GM19467 (cell line): Measurements from ENCODE around the gene PRDM16.

Source experiments
- ATAC-seq: cut with Tn5 transposase; IDR thresholded peaks from one replicate; pipeline ENCODE4 v1.9.1; 2021; ENCODE audit warnings: mild to moderate bottlenecking, moderate library complexity; ENCODE audit not compliant: unreplicated experiment

The PRDM16 gene

DNA sequence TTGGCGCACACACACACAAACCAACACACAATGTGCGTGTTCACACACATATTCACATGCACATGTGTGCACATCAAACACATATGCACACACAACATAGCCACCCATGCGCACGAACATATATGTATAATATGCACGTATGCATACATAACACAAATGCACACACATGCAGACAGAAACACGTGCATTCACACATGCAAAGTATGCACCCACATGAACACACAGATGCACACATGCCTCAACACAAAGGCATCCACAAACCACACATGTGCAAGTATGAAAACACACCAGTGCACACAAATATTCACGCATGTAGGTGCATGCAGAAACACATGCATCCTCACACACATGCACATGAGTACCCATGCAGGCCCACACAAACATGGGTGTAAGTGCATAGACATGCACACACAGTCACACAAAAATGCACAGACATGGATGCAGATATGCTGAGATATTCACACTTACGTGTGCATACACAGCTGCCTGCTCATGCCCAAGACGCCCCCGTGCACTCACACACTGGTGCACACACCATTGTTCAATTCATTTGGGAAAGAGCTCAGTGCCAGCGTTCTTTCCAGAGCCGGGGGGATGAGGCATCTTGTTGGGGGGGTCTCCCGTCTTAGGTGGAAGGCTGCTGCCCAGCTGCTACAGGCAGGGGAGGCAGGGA, 332.7 kb downstream of the PRDM16 start:
- no peak for ATAC-seq

DNA sequence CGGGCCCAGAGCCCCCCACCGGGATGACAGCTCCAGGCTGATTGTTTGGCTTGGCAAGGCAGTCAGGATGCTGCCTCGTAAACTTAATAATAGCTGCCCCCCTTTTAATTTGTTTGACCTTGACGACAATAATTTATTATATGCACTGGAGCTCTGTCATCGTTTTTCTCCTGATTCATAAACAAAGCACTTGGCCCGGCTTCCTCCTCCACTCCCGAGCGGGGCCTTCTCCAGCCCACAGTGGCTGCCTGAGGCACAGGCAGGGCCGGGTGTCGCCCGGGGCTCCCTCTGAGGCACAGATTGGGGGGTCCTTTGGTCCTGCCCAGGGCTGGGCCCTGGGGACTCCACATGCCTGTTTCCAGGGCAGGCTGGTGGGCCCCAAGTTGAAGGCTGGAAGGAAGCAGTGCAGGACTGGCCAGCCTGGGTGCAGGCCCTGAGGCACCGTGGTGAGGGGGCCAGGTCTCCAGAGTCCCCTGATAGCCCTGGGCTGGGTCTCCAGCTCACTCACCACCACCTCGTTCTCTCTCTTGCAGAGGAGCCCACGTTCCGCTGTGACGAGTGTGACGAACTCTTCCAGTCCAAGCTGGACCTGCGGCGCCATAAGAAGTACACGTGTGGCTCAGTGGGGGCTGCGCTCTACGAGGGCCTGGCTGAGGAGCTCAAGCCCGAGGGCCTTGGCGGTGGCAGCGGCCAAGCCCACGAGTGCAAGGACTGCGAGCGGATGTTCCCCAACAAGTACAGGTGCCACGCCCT, 333.4 kb downstream of the PRDM16 start:
- ATAC-seq = no peak

DNA sequence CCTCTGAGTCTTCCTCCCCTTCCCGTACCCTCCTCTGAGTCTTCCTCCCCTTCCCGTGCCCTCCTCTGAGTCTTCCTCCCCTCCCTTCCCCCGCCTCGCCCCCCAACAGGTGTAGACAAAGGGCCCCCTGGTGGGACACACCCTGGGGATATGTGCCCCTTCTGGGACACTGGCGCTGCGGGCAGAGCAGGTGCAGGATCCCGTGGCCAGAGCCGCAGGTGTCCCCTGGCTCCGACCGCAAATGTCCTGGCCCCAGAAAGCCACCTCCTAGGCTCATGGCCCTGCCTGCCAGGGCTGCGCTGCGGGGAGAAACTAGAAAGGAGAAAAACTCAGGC, 334.0 kb downstream of the PRDM16 start:
- no peak for ATAC-seq

DNA sequence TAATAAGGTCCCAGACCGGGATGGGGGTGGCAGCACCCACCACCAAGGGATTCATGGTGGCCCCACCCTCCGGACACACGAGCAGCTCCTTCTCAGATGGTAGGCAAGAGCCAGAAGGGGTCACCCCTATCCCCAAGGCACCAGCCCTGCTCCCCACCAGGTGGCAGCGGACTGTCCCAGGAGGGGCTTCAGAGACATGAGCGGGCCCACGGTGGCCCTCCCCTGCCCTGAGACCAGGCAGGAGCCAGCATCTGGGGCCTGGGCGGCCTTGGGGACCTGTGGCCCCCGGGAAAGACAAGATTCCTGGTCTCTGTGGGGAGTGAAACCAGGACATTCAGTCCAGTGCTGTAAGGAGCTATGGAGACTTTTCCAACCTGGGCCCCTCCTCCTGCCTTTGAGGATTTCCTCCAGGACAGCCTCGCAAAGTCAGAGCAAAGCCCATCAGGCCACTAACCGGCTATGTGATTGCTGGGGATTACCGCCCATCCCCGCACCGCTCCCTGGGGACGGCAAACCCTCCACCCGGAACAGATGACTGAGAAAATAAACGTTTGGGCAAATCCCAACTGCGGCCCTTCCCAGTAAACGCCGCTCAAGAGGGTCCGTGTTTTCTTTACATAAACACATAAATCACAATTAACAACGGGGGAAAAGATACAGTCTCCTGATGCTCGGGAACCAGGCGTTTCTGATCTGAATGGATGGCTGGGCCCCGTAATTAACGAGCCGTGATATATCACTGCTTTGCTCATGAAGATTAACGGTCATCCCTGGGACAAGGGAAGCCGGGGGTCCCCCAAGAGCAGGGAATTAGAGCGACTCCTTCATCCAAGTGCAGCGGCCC, 334.6 kb downstream of the PRDM16 start:
- ATAC-seq = no peak

DNA sequence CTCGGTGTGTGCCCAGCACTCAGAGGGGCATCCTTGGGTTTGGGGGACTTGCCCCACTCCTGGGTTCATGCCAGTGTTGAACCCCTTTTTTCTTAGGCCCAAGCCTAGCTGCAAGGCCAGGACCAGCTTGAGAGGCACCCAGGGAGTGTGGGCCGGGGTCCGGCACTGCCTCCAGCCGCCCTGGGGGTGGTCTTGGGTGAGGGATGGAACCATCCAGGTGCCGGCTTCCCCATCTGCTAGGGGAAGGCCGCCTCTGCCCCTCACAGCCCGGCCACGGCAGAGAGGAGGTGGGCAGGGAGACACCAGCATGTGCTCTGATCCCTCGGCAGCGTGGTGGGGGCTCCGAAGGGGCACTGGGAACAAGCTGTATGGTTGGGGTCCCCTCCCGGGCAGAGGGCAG, 335.3 kb downstream of the PRDM16 start:
- no peak for ATAC-seq

DNA sequence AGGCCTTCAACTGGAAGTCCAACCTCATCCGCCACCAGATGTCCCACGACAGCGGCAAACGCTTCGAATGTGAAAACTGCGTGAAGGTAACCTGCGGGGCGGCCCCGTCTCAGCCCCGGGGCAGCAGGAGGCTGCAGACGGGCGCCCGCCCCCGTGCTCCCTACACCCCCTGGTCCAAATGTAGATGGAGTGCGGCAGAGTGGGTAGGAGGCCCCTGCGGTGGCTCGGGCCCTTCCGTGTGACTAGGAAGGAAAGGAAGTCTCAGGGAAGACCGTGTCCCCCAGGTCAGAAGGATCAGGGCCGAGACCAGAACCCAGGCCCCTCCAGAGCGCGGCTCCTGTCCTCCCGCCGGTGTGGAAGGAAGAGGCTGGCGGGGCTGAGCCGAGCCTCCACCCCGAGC, 335.8 kb downstream of the PRDM16 start:
- no peak for ATAC-seq

DNA sequence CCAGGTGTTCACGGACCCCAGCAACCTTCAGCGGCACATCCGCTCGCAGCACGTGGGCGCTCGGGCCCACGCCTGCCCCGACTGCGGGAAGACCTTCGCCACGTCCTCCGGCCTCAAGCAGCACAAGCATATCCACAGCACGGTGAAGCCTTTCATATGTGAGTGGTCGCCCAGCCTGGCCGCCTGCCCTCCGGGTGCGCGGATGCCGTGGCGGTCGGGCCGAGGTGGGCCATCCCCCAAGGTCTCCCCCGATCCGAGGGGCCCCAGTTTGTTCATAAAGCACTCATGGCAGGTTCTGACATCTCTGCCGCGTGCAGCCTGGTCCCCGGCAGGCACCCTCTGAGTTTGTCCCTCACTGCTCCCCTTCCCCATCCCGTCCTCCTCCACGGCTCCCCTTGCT, 336.5 kb downstream of the PRDM16 start:
- no peak for ATAC-seq

DNA sequence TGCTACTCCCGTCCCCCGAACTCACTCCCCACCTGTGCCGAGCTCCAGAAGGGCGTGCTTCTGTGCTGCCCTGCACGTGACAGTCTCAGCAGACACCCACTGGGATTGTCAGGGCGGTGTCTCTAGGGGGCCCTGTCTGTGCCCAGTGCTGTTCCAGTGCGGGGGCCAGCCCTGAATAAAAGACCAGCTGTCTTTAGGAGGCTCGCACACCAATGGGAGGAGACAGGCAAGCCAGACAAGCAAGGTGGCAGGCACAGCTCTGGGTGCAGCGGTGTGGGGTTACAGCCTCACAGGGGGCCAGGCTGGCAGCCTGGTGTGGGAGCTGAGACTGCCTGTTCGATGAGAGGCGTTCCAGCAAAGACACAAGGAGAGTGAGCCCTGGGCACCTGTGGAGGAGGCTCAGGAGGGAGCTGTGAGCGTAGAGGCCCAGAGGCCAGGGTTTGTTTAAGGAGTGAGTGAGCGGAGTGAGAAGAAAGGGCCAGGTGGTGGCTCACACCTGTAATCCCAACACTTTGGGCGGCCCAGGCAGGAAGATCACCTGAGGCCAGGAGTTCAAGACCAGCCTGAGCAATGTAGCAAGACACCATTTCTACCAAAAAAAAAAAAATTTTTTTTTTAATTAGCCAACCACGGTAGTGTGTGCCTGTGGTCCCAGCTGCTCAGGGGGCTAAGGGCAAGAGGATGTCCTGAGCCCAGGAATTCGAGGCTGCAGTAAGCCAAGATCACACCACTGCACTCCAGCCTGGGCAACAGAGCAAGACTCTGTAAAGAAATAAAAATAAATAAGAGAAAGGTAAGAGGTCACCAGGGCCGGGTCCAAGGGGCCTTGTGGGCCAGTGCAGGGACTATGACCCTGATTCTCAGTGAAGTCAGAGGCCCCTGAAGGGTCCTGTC, 337.2 kb downstream of the PRDM16 start:
- no peak for ATAC-seq

DNA sequence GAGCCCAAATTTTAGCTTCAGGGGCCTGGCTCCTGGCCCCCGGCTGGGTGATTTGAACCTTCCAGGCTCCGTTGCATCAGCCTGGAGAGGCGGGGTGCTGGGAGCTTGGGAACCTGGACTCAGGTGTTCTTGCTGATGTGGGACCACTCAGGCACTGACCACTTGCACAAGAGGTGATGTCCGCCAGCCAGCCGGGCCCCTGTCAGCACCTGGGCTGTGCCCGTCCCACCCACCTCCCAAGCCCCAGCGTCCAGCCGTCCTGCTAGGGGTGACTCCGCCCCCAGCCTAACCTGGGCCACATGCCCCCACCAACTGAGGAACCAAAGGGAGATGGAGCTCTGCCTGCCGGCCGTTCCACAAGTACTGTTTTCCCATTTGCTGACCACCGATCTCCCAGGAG, 338.0 kb downstream of the PRDM16 start:
- no peak for ATAC-seq

DNA sequence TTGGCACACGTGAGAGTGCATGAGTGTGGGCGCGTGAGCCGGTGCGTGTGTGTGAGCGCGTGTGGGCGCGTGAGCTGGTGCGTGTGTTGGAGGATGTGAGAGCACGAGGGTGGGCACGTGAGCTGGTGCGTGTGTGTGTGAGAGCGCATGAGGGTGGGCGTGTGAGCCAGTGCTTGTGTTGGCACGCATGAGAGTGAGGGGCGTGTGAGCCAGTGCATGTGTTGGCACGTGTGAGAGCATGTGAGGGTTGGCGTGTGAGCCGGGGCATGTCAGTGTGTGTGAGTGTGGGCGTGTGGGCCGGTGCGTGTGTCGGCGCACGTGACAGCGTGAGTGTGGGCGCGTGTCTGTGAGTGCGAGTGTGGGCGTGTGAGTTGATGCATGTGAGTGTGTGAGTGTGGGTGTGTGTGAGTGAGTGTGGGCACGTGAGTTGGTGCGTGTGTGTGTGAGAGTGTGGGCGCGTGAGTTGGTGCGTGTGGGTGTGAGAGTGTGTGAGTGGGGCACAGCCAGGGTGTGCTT, 339.8 kb downstream of the PRDM16 start:
- ATAC-seq = no peak

DNA sequence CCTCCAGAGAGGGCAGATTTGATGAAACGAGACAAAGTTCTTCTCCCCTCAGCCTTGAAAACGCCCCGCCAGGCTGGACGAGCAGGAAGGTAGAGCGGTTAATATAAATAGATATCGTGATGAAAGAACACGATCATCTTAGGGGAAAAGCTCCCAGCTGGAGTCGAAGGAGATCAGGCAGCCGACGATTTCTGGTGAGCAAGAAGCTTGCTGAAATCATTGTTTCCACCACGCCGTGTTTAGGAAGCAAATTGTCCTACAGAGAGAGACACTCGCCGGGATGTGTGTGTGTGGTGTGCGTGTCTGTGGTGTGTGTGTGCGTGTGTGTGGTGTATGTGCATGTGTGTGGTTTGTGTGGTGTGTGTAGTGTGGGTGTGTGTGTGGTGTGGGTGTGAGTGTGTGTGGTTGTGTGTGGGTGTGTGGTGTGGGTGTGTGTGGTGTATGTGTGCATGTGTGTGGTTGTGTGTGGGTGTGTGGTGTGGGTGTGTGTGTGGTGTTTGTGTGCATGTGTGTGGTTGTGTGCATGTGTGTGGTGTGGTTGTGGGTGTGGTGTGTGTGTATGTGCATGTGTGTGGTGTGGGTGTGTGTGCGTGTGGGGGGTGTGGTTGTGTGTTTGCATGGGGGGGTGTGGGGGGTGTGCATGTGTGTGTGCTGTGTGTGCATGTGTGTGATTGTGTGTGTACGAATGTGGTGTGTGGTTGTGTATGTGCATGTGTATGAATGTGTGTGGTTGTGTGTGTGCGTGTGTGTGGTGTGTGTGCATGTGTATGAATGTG, 340.6 kb downstream of the PRDM16 start:
- no peak for ATAC-seq

DNA sequence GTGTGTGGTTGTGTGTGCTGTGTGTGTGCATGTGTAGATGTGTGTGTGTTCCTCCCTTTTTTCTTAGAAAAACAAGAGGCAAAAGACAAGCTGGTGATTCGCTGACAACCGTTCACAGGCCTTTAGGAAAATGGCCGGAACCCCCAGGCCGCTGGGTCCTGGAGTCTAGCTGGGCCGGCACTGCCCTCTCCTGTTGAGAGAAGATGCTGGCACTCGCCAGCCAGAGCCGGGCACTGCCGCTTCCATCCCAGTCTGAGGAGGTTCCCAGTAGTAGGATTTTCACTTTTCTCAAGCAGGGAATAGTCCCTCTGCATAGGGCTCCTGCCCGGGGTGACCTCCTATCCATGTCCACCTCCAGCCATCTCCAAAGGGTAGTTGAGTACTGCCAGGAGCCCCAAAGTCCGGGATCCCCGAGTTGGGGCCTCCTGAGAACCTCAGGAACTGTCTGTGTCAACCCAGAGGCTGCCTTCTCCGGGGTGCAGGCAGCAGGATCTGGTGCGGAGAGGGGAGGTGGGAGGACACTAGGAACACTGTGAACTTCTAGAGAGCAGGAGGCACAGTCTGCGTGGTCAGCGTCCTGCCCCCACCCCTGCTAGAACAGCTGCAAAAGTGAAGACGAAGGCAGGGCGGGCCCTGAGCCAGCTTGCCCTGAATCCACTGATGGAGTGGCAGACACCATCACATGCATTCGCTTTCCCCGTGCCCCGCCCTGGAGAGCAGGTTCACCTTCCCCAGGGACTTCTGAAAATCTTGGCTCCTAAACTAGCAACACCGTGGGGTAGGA, 341.3 kb downstream of the PRDM16 start:
- no peak for ATAC-seq

DNA sequence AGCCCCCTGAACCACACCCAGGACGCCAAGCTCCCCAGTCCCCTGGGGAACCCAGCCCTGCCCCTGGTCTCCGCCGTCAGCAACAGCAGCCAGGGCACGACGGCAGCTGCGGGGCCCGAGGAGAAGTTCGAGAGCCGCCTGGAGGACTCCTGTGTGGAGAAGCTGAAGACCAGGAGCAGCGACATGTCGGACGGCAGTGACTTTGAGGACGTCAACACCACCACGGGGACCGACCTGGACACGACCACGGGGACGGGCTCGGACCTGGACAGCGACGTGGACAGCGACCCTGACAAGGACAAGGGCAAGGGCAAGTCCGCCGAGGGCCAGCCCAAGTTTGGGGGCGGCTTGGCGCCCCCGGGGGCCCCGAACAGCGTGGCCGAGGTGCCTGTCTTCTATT, 342.8 kb downstream of the PRDM16 start:
- no peak for ATAC-seq

DNA sequence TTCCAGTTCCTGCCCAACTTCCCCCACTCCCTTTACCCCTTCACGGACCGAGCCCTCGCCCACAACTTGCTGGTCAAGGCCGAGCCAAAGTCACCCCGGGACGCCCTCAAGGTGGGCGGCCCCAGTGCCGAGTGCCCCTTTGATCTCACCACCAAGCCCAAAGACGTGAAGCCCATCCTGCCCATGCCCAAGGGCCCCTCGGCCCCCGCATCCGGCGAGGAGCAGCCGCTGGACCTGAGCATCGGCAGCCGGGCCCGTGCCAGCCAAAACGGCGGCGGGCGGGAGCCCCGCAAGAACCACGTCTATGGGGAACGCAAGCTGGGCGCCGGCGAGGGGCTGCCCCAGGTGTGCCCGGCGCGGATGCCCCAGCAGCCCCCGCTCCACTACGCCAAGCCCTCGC, 343.4 kb downstream of the PRDM16 start:
- ATAC-seq = no peak

DNA sequence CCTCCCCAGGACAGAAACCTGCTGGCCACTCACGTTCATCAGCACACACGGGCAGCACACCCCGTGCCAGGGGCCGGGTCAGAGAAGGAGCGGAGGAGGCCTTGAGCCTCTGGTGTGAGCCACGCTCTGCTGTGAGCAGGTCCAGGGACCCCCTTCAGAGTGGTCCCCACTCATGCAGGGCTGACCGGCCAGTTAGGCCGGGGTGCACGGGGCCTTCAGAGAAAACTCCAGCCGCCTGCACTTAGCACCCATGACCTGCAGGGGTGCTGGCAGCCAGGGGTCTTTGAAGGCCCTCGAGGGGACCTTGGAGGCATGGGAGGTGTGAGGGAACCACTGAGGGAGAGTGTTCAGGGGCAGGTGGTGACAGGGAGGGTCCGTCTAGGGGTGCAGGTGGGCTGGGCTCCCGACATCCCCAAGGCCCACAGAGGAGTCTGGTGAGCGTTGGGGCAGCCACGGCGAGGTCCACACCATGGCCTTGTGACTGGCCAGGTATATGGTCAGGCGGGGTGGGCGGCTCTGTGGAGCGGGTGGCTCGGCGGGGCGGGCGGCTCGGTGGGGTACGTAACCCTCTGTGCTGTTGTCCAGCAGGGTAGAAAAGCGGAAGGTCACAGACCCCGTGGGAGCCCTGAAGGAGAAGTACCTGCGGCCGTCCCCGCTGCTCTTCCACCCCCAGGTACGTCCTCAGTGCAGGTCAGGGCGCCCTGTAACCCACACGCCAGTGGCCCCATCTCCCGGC, 345.1 kb downstream of the PRDM16 start:
- ATAC-seq = no peak

DNA sequence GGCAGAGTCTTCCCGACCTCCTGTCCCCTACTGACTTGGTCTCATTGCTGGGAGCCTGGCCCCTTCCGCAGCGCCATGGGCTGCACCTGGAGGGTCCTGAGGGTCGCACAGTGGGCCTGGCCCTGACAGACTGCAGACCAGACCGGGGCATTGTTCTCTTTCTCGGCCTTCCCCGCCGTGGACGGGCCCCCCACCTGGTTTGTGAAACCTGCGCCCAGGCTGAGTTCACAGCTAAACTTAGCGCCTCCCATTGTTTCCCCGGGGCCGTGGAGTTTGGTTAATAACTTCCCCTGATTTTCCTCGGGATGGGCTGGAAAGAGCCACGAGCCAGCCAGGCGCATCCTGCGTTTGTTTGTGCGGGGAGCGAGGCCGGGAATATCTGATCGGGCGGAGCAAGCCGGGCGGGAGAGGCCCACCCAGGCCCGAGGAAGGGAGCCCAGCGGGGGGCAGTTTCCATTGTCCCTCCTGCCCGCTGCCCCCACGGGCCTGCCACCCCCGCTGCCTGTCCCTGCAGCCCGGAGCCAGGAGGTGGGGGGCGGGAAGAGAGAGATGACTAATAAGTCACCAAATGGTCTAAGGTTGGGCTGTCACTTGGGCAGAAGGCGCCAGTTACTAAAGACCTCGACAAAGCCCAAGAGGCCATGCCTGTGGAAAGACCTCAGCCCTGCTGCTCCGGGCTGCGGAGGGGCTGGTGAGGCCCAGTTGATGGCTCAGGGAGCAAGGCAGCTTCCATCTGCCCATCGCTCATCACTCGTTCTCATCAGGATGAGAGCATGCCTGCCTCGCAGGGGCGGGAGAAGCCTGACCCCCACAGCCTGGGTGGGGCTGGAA, 346.5 kb downstream of the PRDM16 start:
- ATAC-seq = no peak

DNA sequence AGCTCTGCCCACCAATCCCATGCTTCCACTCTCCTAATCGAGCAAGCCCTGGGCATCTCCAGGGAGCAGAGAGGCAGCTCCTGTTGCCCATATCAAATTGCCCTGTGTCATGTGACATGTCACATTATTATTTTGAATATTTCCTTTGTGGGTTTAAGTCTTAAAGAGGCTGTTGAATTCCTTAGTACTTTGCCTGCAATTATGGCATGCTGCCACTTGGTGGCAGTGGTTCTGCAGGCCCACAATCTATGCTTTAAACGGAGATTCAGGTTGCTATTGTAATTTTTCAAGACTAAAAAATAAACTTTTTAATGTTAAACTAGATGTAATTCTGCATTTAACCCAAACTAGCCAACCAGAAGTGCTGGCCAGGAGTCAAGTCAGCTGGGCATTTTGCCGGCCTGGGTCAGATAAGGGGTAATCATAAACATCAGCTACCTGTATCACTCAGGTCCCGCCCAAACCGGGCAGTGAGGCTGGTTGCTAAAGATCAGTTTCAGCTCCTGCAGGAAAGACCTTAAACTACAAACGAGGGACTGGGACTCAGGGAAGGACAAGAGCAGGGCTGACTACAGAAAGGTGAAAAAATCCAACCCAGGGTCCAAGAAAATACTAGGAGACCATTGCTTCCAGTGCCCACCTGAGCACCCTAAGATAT, 348.2 kb downstream of the PRDM16 start:
- no peak for ATAC-seq
